ENCODE data around the gene NEK6.

The NEK6 gene

DNA sequence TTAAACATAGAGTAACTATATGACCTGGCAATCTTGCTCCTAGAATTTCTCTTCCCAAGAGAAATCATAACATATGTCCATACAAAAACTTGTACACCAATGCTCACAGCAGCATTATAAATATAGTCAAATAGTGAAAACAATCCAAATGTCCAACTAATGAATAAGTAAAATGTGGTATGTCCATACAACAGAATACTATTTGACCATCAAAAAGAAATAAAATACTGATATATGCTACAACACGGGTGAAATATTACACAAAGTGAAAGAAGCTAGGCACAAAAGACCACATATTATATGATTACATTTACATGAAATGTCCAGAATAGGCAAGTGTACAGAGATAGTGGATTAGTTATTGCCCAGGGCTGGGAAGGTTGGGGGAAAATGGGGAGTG is 116.1 kb downstream of the NEK6 start:
- Histone ChIP-seq H3K9me3 (no peaks in the 10 kb centered on the region), H3K27me3 (no peaks in the 10 kb centered on the region), H3K4me1 (peaks cover 0 to 23% (median 12%) of the 10 kb centered on the region in 4 donors), H3K27ac (no peak overlapping the region), H3K36me3 (peaks cover 0 to 9% (median 3%) of the 10 kb centered on the region in 3 donors), H3K4me3 (no peak overlapping the region)
- no peak for DNase-seq
- intact Hi-C loops (cut with DNase I; ENCODE audit: low total_unique reads): no loop called here
- TF ChIP-seq, protein P1, sequence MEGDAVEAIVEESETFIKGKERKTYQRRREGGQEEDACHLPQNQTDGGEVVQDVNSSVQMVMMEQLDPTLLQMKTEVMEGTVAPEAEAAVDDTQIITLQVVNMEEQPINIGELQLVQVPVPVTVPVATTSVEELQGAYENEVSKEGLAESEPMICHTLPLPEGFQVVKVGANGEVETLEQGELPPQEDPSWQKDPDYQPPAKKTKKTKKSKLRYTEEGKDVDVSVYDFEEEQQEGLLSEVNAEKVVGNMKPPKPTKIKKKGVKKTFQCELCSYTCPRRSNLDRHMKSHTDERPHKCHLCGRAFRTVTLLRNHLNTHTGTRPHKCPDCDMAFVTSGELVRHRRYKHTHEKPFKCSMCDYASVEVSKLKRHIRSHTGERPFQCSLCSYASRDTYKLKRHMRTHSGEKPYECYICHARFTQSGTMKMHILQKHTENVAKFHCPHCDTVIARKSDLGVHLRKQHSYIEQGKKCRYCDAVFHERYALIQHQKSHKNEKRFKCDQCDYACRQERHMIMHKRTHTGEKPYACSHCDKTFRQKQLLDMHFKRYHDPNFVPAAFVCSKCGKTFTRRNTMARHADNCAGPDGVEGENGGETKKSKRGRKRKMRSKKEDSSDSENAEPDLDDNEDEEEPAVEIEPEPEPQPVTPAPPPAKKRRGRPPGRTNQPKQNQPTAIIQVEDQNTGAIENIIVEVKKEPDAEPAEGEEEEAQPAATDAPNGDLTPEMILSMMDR (IDR thresholded peaks at IDR 0.05): no peak

DNA sequence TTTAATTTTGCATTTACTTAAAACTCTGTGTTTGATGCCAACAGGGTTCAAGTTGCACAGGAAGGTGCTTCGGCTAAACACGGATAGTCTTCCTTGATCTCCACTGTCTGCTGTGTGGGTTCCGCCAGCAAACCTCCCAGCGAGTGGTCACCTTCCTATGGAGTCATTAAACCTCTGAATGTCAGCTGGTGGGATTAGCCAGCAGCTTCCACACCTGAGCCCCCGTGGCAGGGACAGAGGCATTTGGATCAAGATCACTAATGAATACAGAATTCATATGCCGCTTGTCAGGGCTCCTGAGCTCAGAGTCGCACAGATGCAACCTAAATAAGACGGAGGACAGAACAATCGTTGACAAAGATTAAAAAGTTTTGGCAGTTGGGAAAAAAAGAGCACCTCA is 118.0 kb downstream of the NEK6 start:
- intact Hi-C loops (cut with DNase I; ENCODE audit: low total_unique reads): no loop called here
- H3K27ac ChIP-seq: no peak overlapping the region
- H3K4me1 ChIP-seq: peaks cover 0 to 23% (median 12%) of the 10 kb centered on the region in 4 donors
- no peaks in the 10 kb centered on the region for H3K27me3 ChIP-seq
- TF ChIP-seq, protein P1 (IDR thresholded peaks at IDR 0.05): no peak
- DNase-seq: no peak
- H3K4me3 ChIP-seq: no peak overlapping the region
- peaks cover 0 to 17% (median 14%) of the 10 kb centered on the region in 3 donors for H3K36me3 ChIP-seq
- H3K9me3 ChIP-seq: no peaks in the 10 kb centered on the region

DNA sequence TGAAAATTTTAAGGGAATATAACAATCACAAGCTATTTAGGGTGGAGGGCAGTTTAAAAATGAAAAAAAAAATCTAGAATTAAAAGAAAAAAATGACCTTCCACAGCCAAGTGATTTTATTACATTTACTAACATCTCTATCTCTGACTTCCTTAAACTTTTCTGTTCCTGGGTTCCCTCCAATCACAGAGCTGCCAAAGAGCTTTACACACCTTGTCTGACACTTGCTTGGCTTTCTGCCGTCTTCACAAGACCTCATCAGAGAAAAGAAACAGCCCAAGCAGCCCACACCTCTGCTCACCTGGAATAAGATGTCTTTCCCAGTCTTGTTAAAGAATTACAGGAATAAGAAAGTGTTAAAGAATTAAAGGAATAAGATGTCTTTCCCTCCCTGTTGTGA is 118.6 kb downstream of the NEK6 start:
- Histone ChIP-seq H3K9me3 (no peaks in the 10 kb centered on the region), H3K4me1 (peaks cover 0 to 23% (median 12%) of the 10 kb centered on the region in 4 donors), H3K27me3 (no peaks in the 10 kb centered on the region), H3K4me3 (no peak overlapping the region), H3K36me3 (peaks cover 0 to 23% (median 17%) of the 10 kb centered on the region in 3 donors), H3K27ac (no peak overlapping the region)
- intact Hi-C loops (cut with DNase I; ENCODE audit: low total_unique reads): no loop called here
- DNase-seq: no peak
- TF ChIP-seq, protein P1 (IDR thresholded peaks at IDR 0.05): no peak

DNA sequence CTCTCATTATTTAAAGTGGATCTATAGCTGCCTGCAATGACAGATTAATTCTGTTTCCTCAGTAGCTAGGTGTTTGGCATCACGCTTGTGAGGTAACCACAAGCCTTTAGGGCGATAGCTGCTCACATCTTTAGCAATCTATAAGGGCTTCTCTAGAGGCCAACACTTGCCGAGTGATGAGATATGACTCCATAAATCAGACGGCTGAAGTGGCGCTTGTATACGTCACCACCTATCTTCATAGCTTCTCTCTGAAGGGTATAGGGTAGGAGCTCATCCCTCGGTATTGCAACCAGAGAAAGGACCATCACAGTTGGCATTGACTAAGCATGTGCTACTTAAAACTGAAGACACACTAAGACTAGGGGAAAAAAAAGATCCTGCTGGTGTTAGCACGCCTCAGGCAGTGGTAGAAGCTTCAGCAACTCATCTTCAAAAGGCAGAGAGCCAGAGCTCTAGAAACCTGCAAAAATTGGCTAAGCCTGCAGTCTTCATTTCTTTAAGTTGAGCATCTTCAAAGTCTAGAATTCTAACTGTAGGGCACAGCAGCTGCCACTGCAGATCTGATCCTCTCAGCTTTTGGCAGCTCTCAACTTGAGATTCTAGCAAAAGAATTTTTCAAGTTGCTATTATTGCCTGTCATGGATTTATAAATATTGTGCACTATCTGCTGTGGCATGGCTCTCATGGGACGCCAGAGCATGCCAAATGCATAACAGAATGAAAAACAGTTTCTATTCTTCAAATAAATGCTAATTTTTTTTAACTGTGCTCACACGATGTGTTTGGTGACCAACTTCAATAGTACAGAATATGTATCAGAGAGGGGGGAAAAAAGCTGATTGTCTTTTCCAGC is 120.0 kb downstream of the NEK6 start:
- intact Hi-C loops (cut with DNase I; ENCODE audit: low total_unique reads): no loop called here
- Histone ChIP-seq H3K4me3 (no peak overlapping the region), H3K27ac (no peak overlapping the region), H3K36me3 (peaks cover 0 to 30% (median 18%) of the 10 kb centered on the region in 3 donors), H3K9me3 (no peaks in the 10 kb centered on the region), H3K27me3 (no peaks in the 10 kb centered on the region), H3K4me1 (peaks cover 0 to 23% (median 12%) of the 10 kb centered on the region in 4 donors)
- TF ChIP-seq, protein P1 (IDR thresholded peaks at IDR 0.05): no peak
- no peak for DNase-seq

DNA sequence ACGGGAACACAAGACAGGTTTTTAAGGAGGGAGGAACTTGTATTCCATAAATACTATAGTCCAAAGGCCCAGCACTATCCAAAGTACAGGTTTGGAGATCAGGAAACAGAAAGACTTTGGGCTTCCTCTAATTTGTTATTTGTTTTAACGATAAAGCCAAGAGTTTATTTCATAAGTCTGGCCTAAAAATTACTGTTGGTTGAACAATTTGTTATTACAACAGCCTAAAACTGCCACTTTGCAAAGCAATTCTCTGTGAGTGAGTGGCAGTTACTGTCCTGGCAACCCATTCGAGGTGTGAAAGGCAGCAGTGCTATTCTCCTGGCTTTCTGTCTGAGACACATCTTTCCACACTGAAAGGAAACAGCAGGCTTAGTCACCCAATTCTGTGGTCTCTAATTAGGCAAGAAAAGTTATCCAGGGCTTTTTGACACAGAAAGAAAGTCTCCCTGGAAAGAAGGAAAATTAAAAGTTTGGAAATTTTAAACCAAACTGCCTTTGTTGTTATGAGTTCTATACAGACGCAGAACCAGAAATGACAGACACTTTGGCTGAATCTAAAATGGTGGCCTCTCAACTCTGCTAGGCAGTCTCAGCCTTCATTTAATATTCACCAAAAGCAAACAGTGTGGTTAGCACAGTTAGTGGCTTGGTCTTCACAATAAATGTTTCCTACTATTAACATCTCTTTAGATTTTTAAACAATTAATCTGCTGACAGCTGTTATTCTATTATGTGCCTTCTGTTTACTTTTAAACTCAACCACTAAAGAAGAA is 123.6 kb downstream of the NEK6 start:
- Histone ChIP-seq H3K4me1 (peaks cover 0 to 23% (median 12%) of the 10 kb centered on the region in 4 donors), H3K4me3 (no peak overlapping the region), H3K27me3 (no peaks in the 10 kb centered on the region), H3K9me3 (no peaks in the 10 kb centered on the region), H3K27ac (no peak overlapping the region), H3K36me3 (peaks cover 4 to 45% (median 22%) of the 10 kb centered on the region in 3 donors)
- DNase-seq: no peak
- TF ChIP-seq, protein P1 (IDR thresholded peaks at IDR 0.05): no peak
- intact Hi-C loops (cut with DNase I; ENCODE audit: low total_unique reads): loop anchor here (10.0 kb wide), 1 partner anchor 257 kb away; no protein-coding TSS in a partner anchor

Data from tibial artery (tissue), 4 donors.